Measurements from ENCODE around the gene DNAJC10.

- TF ChIP-seq CTCF (IDR thresholded peaks at IDR 0.05; ENCODE audit: low read depth, low read length): no peak
- no peak for TF ChIP-seq POLR2A (IDR thresholded peaks at IDR 0.05; ENCODE audit: extremely low read depth, insufficient read length)
- no peak for TF ChIP-seq MAX (IDR thresholded peaks at IDR 0.05; ENCODE audit: low read depth, low read length)
- no peak for TF ChIP-seq MYC (IDR thresholded peaks at IDR 0.05; ENCODE audit: low read depth, low read length)
Observed at GRCh38 chr2:182729710-182730339, 13.8 kb downstream of the DNAJC10 start.
